Measurements from ENCODE around the gene MEAK7. TPM values are rescaled to one million over a fixed set of nuclear protein-coding genes. Genes with fewer than 3 reads are reported as not detected.

Gene MEAK7
- total RNA-seq, 1 experiment from 2014 or later: 19.2 TPM

GRCh38 chr16:84513666-84514065 lies 9.2 kb upstream of the MEAK7 start:
- Histone ChIP-seq H3K27ac (ENCODE audit: low read length) (no peak overlapping the region), H3K4me2 (ENCODE audit: low read length) (no peak overlapping the region), H3K9ac (ENCODE audit: low read length) (no peak overlapping the region), H3F3A (ENCODE audit: low read length, unreplicated experiment) (no peaks in the 10 kb centered on the region), H2AFZ (ENCODE audit: low read length) (no peak overlapping the region), H3K9me2 (replicated peaks; ENCODE audit: low read length) (no peaks in the 10 kb centered on the region), H3K4me1 (ENCODE audit: insufficient read depth, low read length) (peaks cover 4% of the 10 kb centered on the region; the same call in 1 of the 2 replicates), H3K4me3 (ENCODE audit: low read length) (no peak overlapping the region), H4K20me1 (ENCODE audit: low read length) (no peaks in the 10 kb centered on the region), H3K79me2 (ENCODE audit: low read length) (no peaks in the 10 kb centered on the region), H3K9me3 (ENCODE audit: low read length) (no peaks in the 10 kb centered on the region), H3K36me3 (ENCODE audit: low read depth, low read length) (no peaks in the 10 kb centered on the region), H3K27me3 (ENCODE audit: low read length) (no peaks in the 10 kb centered on the region)
- CTCF ChIA-PET: no interaction called here
- ATAC-seq (no peak), DNase-seq (no peak)
- TF ChIP-seq, protein P1, sequence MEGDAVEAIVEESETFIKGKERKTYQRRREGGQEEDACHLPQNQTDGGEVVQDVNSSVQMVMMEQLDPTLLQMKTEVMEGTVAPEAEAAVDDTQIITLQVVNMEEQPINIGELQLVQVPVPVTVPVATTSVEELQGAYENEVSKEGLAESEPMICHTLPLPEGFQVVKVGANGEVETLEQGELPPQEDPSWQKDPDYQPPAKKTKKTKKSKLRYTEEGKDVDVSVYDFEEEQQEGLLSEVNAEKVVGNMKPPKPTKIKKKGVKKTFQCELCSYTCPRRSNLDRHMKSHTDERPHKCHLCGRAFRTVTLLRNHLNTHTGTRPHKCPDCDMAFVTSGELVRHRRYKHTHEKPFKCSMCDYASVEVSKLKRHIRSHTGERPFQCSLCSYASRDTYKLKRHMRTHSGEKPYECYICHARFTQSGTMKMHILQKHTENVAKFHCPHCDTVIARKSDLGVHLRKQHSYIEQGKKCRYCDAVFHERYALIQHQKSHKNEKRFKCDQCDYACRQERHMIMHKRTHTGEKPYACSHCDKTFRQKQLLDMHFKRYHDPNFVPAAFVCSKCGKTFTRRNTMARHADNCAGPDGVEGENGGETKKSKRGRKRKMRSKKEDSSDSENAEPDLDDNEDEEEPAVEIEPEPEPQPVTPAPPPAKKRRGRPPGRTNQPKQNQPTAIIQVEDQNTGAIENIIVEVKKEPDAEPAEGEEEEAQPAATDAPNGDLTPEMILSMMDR (conservative IDR thresholded peaks at IDR 0.05; ENCODE audit: low read depth, low read length): no peak
- TF ChIP-seq EZH2 (IDR thresholded peaks at IDR 0.05; ENCODE audit: low read length, unreplicated experiment) (no peak), EZH2phosphoT487 (IDR thresholded peaks at IDR 0.05; ENCODE audit: borderline replicate concordance, low read length) (no peak)
- BruUV-seq (replicated peaks): no TSS peak
- intact Hi-C loops (cut with micrococcal nuclease): no loop called here
- POLR2A ChIA-PET (ENCODE audit: unreplicated experiment): no interaction called here

- Histone ChIP-seq H3K9ac (ENCODE audit: low read length) (no peak overlapping the region), H3K36me3 (ENCODE audit: low read depth, low read length) (no peaks in the 10 kb centered on the region), H4K20me1 (ENCODE audit: low read length) (no peaks in the 10 kb centered on the region), H3K27me3 (ENCODE audit: low read length) (no peaks in the 10 kb centered on the region), H3K9me2 (replicated peaks; ENCODE audit: low read length) (no peaks in the 10 kb centered on the region), H3K9me3 (ENCODE audit: low read length) (no peaks in the 10 kb centered on the region), H3K27ac (ENCODE audit: low read length) (no peak overlapping the region), H2AFZ (ENCODE audit: low read length) (no peak overlapping the region), H3K4me1 (ENCODE audit: insufficient read depth, low read length) (peaks cover 4% of the 10 kb centered on the region; the same call in 1 of the 2 replicates), H3K4me2 (ENCODE audit: low read length) (no peak overlapping the region), H3K4me3 (ENCODE audit: low read length) (no peak overlapping the region), H3F3A (ENCODE audit: low read length, unreplicated experiment) (no peaks in the 10 kb centered on the region), H3K79me2 (ENCODE audit: low read length) (no peaks in the 10 kb centered on the region)
- no TSS peak for BruUV-seq (replicated peaks)
- DNase-seq (no peak), ATAC-seq (no peak)
- TF ChIP-seq EZH2phosphoT487 (IDR thresholded peaks at IDR 0.05; ENCODE audit: borderline replicate concordance, low read length) (no peak), EZH2 (IDR thresholded peaks at IDR 0.05; ENCODE audit: low read length, unreplicated experiment) (no peak)
- TF ChIP-seq, protein P1 (conservative IDR thresholded peaks at IDR 0.05; ENCODE audit: low read depth, low read length): no peak
- intact Hi-C loops (cut with micrococcal nuclease): no loop called here
- ChIA-PET POLR2A (ENCODE audit: unreplicated experiment) (no interaction called here), CTCF (no interaction called here)
Observed at GRCh38 chr16:84513123-84513522, 8.7 kb upstream of the MEAK7 start.

- no TSS peak for BruUV-seq (replicated peaks)
- Histone ChIP-seq H3F3A (ENCODE audit: low read length, unreplicated experiment) (no peaks in the 10 kb centered on the region), H4K20me1 (ENCODE audit: low read length) (no peaks in the 10 kb centered on the region), H3K9ac (ENCODE audit: low read length) (no peak overlapping the region), H3K4me3 (ENCODE audit: low read length) (no peak overlapping the region), H3K9me2 (replicated peaks; ENCODE audit: low read length) (no peaks in the 10 kb centered on the region), H3K27ac (ENCODE audit: low read length) (no peak overlapping the region), H3K4me1 (ENCODE audit: insufficient read depth, low read length) (peaks cover 4% of the 10 kb centered on the region; the same call in 1 of the 2 replicates), H3K79me2 (ENCODE audit: low read length) (no peaks in the 10 kb centered on the region), H3K9me3 (ENCODE audit: low read length) (no peaks in the 10 kb centered on the region), H3K4me2 (ENCODE audit: low read length) (peak overlapping the region; percentile 64), H2AFZ (ENCODE audit: low read length) (peak overlapping the region; percentile 77), H3K36me3 (ENCODE audit: low read depth, low read length) (no peaks in the 10 kb centered on the region), H3K27me3 (ENCODE audit: low read length) (no peaks in the 10 kb centered on the region)
- ChIA-PET POLR2A (ENCODE audit: unreplicated experiment) (no interaction called here), CTCF (interaction anchor here (1.0 kb wide), 1 partner anchor 284 kb away, joined by 3 read pairs; no protein-coding TSS in a partner anchor)
- TF ChIP-seq EZH2phosphoT487 (IDR thresholded peaks at IDR 0.05; ENCODE audit: borderline replicate concordance, low read length) (no peak), EZH2 (IDR thresholded peaks at IDR 0.05; ENCODE audit: low read length, unreplicated experiment) (no peak)
- TF ChIP-seq, protein P1 (conservative IDR thresholded peaks at IDR 0.05; ENCODE audit: low read depth, low read length): no peak
- ATAC-seq: no peak
- no peak for DNase-seq
- intact Hi-C loops (cut with micrococcal nuclease): loop anchor here (1.0 kb wide), 4 partner anchors 106 to 226 kb away; partner anchors contain the start of gene COTL1
Observed at GRCh38 chr16:84511831-84512230, 7.4 kb upstream of the MEAK7 start.
